ENCODE data around the gene GLYATL3.

GLYATL3 gene

GRCh38 chr6:49514571-49515484 is 15.1 kb downstream of the GLYATL3 start:
- DNase-seq: peak; percentile 47

GRCh38 chr6:49515485-49516146 is 15.9 kb downstream of the GLYATL3 start:
- DNase-seq: peak; percentile 67

GRCh38 chr6:49516147-49516505 is 16.4 kb downstream of the GLYATL3 start:
- DNase-seq: no peak

- no peak for DNase-seq
These were observed 18.2 kb downstream of the GLYATL3 start for GRCh38 chr6:49517919-49518318.

GRCh38 chr6:49519660-49520059 is 19.9 kb downstream of the GLYATL3 start:
- no peak for DNase-seq

- DNase-seq: no peak
These were observed 23.2 kb downstream of the GLYATL3 start for GRCh38 chr6:49522710-49523593.

GRCh38 chr6:49523901-49524300 is 24.2 kb downstream of the GLYATL3 start:
- no peak for DNase-seq

GRCh38 chr6:49524541-49524940 is 24.8 kb downstream of the GLYATL3 start:
- no peak for DNase-seq

GRCh38 chr6:49526598-49526997 is 26.9 kb downstream of the GLYATL3 start:
- no peak for DNase-seq

- no peak for DNase-seq
These were observed 27.6 kb downstream of the GLYATL3 start for GRCh38 chr6:49527320-49527719.

GRCh38 chr6:49528571-49528970 is 28.8 kb downstream of the GLYATL3 start:
- no peak for DNase-seq

- DNase-seq: peak; percentile 2
These were observed 30.5 kb downstream of the GLYATL3 start for GRCh38 chr6:49530141-49530776.

GRCh38 chr6:49531774-49532569 is 32.2 kb downstream of the GLYATL3 start:
- DNase-seq: peak; percentile 48

- no peak for DNase-seq
These were observed 36.1 kb downstream of the GLYATL3 start for GRCh38 chr6:49535795-49536194.

- DNase-seq: no peak
These were observed 39.4 kb downstream of the GLYATL3 start for GRCh38 chr6:49539102-49539501.

GRCh38 chr6:49540614-49541013 is 40.9 kb downstream of the GLYATL3 start:
- DNase-seq: peak; percentile 55

GRCh38 chr6:49541210-49541724 is 41.5 kb downstream of the GLYATL3 start:
- DNase-seq: peak; percentile 97

GRCh38 chr6:49541936-49542335 is 42.2 kb downstream of the GLYATL3 start:
- peak; percentile 71 for DNase-seq

GRCh38 chr6:49543087-49543858 is 43.5 kb downstream of the GLYATL3 start:
- DNase-seq: no peak

- no peak for DNase-seq
These were observed 46.6 kb downstream of the GLYATL3 start for GRCh38 chr6:49546331-49546730.

Measured in NCI-H226 (cell line).